Activated CD4-positive, alpha-beta T cell treated with anti-CD3 and anti-CD28 coated beads, Interleukin-2, Interleukin-6, amounts not matched to agents 100 ng/mL and 50 ng/mL, durations not matched to agents 16 hours and 8 hours (primary cell): ENCODE data around the gene LGALS4.
"Not testable (repeated sequence)": the region's sequence is repeated elsewhere in the genome, so short reads cannot be mapped to it uniquely, and the experiment has no call there.

ENCODE experiments used
- DNase-seq: peaks from one replicate; pipeline ENCODE4 v3.0.0-alpha.2; 2020

Gene LGALS4, protein sequence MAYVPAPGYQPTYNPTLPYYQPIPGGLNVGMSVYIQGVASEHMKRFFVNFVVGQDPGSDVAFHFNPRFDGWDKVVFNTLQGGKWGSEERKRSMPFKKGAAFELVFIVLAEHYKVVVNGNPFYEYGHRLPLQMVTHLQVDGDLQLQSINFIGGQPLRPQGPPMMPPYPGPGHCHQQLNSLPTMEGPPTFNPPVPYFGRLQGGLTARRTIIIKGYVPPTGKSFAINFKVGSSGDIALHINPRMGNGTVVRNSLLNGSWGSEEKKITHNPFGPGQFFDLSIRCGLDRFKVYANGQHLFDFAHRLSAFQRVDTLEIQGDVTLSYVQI

GRCh38 chr19:38812841-38813320 lies at the start of gene LGALS4:
TSS of gene LGALS4 (minus strand) at chr19:38812945. CDS start at chr19:38812886, 59 bp downstream.
- no peak for DNase-seq

DNA sequence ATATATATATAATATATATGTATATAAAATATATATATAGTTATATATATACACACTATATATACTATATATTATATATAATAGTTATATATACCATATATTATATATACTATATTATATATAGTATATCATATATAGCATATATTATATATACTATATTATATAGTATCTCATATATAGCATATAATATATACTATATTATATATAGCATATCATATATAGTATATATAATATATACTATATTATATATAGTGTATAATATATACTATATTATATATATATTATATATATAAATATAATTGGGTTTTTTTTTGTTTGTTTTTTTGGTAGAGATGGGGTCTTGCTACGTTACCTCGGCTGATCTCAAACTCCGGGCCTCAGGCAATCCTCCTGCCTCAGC lies 48.6 kb upstream of the LGALS4 start:
- DNase-seq, result no peak

DNA sequence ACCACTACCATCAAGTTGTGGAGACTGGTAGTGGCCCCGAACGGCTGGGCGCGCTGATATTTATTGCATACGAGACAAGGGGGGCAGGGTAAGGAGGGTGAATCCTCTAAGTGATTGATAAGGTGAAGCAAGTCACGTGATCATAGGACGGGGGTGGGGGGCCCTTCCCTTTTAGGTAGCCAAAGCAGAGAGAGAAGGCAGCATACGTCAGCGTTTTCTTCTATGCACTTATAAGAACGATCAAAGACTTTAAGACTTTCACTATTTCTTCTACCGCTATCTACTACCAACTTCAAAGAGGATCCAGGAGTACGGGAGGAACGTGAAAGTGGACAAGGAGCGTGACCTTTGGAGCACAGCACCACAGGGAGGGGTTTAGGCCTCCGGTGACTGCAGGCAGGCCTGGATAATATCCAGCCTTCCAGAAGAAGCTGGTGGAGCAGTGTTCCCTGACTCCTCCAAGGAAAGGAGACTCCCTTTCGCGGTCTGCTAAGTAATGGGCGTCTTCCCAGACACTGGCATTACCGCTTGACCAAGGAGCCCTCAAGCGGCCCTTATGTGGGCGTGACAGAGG lies 47.0 kb upstream of the LGALS4 start:
- DNase-seq, result not testable (repeated sequence)

- no peak for DNase-seq
These were observed 44.1 kb upstream of the LGALS4 start for GRCh38 chr19:38856813-38857212.

DNA sequence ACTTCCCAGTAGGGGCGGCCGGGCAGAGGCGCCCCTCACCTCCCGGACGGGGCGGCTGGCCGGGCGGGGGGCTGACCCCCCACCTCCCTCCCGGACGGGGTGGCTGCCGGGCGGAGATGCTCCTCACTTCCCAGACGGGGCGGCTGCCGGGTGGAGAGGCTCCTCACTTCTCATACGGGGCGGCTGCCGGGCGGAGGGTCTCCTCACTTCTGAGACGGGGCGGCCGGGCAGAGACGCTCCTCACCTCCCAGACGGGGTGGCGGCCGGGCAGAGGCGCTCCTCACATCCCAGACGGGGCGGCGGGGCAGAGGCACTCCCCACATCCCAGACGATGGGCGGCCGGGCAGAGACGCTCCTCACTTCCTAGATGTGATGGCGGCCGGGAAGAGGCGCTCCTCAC lies 43.0 kb upstream of the LGALS4 start:
- not testable (repeated sequence) for DNase-seq

DNA sequence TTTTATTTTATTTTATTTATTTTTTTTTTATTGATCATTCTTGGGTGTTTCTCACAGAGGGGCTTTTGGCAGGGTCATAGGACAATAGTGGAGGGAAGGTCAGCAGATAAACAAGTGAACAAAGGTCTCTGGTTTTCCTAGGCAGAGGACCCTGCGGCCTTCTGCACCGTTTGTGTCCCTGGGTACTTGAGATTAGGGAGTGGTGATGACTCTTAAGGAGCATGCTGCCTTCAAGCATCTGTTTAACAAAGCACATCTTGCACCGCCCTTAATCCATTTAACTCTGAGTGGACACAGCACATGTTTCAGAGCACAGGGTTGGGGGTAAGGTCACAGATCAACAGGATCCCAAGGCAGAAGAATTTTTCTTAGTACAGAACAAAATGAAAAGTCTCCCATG lies 42.2 kb upstream of the LGALS4 start:
- not testable (repeated sequence) for DNase-seq

GRCh38 chr19:38853214-38853613 lies 40.5 kb upstream of the LGALS4 start:
- DNase-seq, result no peak

DNA sequence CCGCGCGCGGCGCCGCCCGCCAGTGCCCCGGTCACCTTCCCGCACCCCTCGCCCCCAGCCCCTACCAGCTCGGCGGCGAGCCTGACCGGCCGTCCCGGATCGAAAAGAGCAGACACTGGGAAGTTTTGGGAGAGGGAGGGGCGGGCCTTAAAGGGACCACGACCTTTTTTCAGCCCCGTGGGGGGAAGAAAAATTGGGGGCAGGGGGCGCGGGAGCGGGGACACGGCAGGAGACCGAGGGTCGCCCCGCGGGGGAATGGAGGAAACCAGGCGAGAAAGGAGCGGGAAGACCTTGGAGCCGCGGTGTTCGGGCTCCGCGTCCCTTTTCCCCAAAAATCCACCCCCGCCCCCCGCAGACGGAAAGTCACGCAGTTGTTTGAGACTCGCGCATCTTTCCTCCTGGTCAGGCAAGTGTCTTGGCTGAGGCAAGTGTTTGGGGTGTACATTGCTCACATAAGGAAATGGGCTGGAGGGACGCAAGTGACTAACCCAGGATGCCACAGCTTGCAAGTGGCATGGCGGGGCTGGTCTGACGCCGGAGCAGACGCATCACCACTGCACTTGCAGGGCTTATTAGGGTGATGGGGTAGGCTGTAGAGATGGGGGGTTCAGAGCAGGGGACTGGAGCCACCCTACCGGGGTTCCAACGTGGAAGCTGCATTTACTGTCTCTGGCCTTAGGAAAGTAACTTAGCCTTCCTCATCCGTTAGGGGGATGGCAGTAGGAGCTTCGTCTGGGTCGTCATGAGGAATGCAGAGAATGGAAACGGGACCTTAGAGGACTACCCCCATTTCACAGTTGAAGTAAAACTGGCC lies 39.7 kb upstream of the LGALS4 start:
- peak; percentile 77 for DNase-seq

DNA sequence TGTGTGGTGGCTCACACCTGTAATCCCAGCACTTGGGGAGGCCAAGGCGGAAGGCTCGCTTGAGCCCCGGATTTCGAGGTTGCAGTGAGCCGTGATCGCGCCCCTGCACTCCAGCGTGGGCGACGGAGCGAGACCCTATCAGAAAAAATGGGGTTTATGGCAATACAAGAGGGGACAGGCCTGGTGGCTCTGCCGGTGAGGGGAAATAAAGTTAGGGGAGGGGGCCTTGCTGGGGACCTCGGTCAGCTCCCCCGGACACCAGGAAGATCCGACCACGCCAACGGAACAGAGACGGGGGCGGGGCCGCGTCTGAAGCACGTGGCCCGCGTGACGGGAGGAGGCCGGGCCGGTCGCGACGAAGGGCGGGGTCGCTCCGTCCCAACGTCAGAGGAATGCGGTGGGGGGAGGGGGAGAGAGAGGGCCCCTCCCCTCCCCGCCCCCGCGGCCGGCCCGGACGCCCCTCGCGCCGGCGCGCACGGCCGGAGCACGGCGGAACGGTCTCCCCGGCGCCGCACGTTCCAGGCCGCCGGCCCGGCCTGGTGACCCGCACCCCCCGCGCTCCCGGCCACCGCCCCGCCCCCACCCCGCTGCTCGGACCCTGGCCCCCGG lies 39.0 kb upstream of the LGALS4 start:
- DNase-seq, result peak; percentile 96

DNA sequence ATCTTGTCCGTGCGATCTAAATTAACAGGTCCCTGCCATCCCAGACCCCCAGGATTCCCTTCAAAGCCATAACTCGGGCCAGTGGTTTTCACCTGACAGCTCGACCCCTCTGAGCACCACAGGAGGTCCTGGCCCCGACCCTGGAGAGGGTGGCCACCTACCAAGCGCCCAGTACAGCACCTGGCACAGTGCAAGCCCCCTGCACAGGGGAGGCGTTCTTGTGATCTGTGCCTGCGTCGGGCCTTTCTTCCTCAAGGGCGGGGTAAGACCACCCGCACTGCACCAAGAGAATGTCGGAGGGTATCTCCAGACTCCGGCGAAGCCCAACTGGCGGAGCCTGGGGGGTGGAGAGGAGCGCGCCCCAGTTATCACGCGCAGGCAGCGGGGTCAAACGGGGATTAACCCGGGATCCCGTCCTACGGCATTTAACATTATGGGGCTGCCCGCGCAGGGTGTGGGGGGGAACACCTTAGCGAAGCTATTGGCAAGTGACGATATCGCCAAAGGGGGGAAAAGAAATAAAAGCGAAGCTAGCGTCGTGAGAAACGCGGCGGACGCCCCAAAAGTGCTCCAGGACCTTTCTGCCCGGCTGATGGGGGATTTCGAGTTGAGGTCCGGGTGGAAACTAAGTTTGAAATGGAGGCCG lies 38.4 kb upstream of the LGALS4 start:
- no peak for DNase-seq

- no peak for DNase-seq
These were observed 37.8 kb upstream of the LGALS4 start for GRCh38 chr19:38850436-38850975.

- DNase-seq, result peak; percentile 100
These were observed 37.2 kb upstream of the LGALS4 start, which contains the start of gene HNRNPL for GRCh38 chr19:38849860-38850435. TSS of gene HNRNPL (minus strand) at chr19:38849986. CDS start at chr19:38849966, 20 bp downstream.

DNA sequence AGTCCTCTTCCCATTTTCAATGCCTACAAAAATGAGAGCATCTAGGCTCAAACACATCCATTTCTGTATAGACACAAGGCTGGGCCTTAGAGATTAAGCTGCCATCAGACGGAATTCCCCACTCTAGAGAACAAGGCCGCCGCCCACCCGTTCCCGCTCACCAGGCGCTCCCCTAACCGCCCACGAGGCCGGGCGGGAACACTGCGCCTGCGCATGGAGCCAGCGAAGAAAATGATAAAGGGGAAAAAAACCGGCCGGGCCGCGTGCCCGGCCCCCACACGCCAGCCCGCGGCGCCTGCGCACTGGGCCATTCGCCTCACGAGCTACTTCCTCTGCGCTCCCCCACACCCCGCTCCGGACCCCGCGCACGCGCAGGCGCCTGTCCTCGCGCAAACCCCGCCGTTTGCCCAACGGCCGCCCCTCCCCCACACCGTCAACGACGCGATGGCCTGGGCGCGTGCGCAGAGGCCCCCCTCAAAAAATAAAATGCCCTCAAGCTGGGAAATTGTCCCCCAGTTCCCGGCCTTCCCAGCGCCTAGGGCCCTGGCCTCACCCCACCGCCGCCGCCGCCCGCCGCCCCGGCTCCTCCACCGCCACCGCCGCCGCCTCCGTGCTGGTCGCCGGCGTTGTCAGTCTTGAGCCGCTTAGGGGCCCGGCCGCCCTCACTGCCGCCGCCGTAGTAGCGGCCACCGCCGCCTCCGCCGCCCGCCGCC lies 36.6 kb upstream of the LGALS4 start:
- peak; percentile 99 for DNase-seq

DNA sequence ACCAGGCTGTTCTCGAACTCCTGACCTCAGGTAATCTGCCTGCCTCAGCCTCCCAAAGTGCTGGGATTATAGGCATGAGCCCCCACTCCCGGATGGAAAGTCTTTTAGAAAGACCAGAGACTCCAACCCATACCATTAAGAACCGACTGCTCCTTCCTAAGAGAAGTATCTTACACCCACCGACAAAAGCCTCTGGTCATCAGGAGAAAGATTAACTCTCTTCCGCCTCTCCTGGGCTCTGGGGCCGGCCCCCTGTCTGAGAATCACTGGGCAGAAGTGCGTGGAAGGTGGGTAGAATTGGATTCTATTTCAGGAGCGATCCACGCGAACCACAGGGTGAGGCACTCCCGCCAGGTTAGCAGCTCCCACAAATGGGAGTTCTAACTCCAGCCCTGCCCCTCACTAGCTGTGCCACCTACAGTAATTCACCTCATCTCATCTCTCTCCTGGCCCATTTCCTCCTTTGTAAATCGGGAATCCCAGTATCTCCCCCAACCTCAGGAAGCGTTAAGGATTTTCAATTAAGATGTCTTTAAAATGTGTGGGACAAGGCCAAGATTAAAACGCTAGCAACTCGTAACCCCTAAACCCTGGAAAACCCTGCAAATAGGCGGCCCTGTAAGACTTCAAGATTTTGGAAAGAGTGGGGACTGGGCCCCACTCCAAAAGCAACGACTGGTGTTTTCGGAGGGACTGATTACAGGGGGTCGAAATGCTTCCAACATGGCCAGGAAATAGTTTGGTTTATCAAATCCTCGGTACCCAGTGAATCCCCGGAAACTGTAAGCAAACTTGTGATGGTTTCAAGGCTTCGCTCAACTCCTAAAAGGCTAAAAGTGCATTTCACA lies 35.8 kb upstream of the LGALS4 start:
- DNase-seq, result no peak

GRCh38 chr19:38846097-38846496 lies 33.4 kb upstream of the LGALS4 start:
- DNase-seq, result no peak

DNA sequence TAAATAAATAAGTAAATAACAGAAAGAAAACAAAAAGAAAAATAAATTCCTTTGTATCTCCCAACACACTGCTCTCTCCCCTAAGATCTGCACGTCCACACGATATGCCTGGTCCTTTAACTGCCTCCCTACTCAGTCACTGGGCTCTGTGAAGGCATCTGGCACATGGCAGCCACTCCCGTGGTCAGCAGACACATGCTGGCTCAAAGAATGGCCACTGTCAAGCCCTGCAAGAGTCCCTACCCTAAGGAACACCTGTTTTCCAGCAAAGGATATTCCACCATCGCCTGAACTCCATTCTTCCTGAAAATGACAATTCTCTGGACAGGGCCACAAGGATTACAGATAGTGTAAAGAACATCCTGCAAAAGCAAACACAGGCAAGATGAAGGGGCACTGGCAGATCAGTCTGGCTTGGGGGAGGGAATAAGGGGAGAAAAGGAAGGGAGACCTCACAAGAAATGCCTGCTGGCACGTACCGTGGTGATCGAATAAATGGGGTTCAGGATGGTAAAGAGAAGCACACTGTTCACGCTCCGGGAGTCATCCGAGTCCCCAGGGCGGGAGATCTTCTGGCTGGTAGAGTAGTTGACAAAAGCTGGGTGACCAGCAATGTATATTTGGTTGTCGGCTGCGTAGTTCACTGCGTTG lies 32.8 kb upstream of the LGALS4 start:
- DNase-seq, result no peak

- DNase-seq, result no peak
These were observed 31.4 kb upstream of the LGALS4 start for GRCh38 chr19:38844093-38844686.

DNA sequence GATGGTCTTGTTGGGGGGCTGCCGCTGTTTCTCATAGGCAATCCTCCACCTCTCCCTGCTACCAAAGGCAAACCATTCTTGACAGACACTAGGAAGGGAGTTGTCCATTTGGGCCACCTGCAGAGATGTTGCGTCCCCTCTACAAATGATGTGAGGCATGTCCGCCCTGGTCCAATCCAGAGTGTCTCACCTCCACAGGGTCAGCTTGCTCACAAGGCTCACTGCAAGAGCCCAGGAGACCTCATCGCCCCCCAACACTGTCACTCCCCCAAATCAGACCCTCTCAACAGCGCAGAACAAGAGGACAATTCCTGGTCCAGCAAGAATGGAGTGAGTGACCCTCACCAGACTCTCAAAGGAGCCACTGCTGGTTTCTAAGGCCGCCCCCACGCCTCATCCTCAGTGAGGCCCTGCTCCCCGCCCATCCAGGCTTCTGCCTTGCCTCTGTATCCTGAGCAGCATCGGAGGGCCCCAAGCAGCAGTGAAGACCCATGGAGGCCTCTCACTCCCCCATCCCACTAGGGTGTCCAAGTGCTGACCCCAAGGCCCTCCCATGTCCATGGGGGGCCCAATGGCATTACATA lies 30.5 kb upstream of the LGALS4 start:
- DNase-seq, result no peak
